Activated CD8-positive, alpha-beta memory T cell treated with anti-CD3 and anti-CD28 coated beads, Interleukin-2, amount 10 ng/mL, durations not matched to agents 7 days and 5 days (primary cell): ENCODE data around the gene VPS16. TPM values are rescaled to one million over a fixed set of nuclear protein-coding genes. Genes with fewer than 3 reads are reported as not detected.
"Not testable (repeated sequence)": the region's sequence is repeated elsewhere in the genome, so short reads cannot be mapped to it uniquely, and the experiment has no call there.

ENCODE experiments used
- ATAC-seq: fragments of 150-1000 bp; cut with Tn5 transposase; one replicate; pipeline ENCODE4 v1.10.0; 2021; ENCODE audit warnings: moderate library complexity
- CTCF ChIA-PET: fragments of 350-600 bp; sonication (Branson Sonifier 250); formaldehyde crosslinking; loops from one replicate; lab custom pipeline; 2021; ENCODE audit warnings: antibody characterized with exemption; lab: Charles Lee
- DNase-seq: peaks from one replicate; pipeline ENCODE4 v3.0.0-alpha.2; 2020
- H3K27ac Mint-ChIP-seq: one replicate; pipeline ENCODE4 v1.8.0; 2021; ENCODE audit warnings: mild to moderate bottlenecking, mixed read lengths
- H3K27me3 Mint-ChIP-seq: one replicate; pipeline ENCODE4 v1.8.0; 2021; ENCODE audit warnings: mixed read lengths
- H3K36me3 Mint-ChIP-seq: one replicate; pipeline ENCODE4 v1.8.0; 2021; ENCODE audit warnings: mild to moderate bottlenecking, mixed read lengths
- H3K4me1 Mint-ChIP-seq: one replicate; pipeline ENCODE4 v1.8.0; 2021; ENCODE audit warnings: mixed read lengths
- H3K4me3 Mint-ChIP-seq: one replicate; pipeline ENCODE4 v1.8.0; 2021; ENCODE audit warnings: mild to moderate bottlenecking, moderate library complexity, mixed read lengths
- H3K9me3 Mint-ChIP-seq: one replicate; pipeline ENCODE4 v1.8.0; 2022; ENCODE audit warnings: low read depth, mixed read lengths
- total RNA-seq, 2 experiments: library from RNA; stranded (reverse); gene quantifications; one replicate each; pipeline ENCODE4 v1.2.3, GENCODE V29; 2021

The VPS16 gene
- total RNA-seq, 2 experiments from 2014 or later: 49.2 to 64.9 TPM

DNA sequence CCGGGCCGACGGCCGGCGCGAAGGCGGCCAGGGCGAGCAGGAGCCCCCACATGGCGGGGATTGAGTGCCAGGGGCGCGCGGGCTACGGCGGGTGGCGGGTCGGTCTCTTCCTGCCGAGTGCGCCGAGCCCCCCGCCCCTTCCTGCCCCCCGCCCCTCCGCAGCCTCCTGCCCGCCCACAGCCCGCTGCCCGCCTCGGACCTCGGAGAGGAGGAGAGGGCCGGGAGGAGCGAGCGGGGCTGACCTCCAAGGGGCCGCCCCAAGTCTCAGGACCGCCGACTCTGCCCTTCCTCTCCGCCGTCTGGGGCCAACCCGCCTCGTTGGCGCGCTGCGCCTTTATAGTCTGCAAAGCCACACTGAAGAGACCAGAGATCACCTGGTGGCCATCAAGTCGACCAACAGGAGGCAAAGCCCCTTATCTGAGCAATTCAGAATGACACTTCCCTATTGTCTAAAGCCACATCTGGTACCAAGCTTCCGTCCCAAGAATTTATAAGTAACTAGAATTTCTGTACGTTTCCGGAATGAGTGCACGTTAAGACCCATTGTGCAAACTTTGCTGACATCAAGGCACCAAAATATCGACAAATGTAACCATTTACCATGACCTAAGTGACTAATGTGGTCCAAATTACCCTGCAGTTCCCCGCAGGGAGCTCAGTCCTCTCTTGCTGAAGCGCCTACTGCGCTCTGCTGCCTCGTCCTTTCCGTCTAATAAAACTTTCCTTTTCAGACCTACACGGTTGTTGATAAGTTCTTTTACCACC is 39.8 kb upstream of the VPS16 start, which contains the start of gene CPXM1:
Gene CPXM1 (minus strand): TSS at position 107 of the 765 bp plus-strand sequence. CDS start 55 bp downstream, at position 52.
- CTCF ChIA-PET: interaction anchor here (0.5 to 1.8 kb wide), 3 partner anchors 30 to 56 kb away, joined by 3 to 9 read pairs (median 3); no protein-coding TSS in a partner anchor
- no peaks in the 10 kb centered on the region for H3K9me3 Mint-ChIP-seq

DNA sequence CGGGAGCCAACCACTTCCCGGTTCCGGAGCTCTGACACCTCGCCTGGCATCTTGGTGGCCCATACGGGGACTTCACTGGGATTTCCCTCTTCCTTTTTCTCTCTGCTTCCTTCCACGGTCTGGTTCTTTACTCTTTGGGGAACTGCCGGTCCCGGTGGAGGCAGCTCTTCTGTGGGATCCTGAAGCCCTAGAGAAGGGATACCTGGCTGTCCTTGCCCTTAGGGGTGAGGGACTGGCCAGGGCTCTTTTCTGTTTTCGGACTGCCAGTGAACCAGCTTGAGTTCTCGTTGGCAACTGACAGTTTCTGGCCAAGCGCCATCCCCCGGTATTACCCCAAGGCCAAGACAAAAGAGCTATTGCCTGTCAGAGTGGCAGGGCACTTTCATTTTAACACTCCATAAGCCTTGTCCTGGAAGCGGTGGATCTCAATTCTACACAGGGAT is 39.2 kb upstream of the VPS16 start:
- peak overlapping the region; percentile 42 for H3K4me3 Mint-ChIP-seq
- H3K27me3 Mint-ChIP-seq: peaks cover 72% of the 10 kb centered on the region
- CTCF ChIA-PET: interaction anchor here (0.5 to 1.8 kb wide), 3 partner anchors 30 to 57 kb away, joined by 3 to 9 read pairs (median 3); no protein-coding TSS in a partner anchor
- H3K9me3 Mint-ChIP-seq: no peaks in the 10 kb centered on the region
- DNase-seq: no peak
- no peak overlapping the region for H3K27ac Mint-ChIP-seq
- H3K36me3 Mint-ChIP-seq: peaks cover 6% of the 10 kb centered on the region
- no peak for ATAC-seq
- peaks cover 20% of the 10 kb centered on the region for H3K4me1 Mint-ChIP-seq

More for the DNA sequence above, 39.8 kb upstream of the VPS16 start, which contains the start of gene CPXM1:
- Mint-ChIP-seq H3K36me3 (peaks cover 6% of the 10 kb centered on the region), H3K27me3 (peaks cover 66% of the 10 kb centered on the region), H3K4me3 (peak within 1 kb of the TSS; percentile 70), H3K27ac (no peak within 1 kb of the TSS), H3K4me1 (peaks cover 20% of the 10 kb centered on the region)
- ATAC-seq (peak; percentile 59), DNase-seq (no peak)

DNA sequence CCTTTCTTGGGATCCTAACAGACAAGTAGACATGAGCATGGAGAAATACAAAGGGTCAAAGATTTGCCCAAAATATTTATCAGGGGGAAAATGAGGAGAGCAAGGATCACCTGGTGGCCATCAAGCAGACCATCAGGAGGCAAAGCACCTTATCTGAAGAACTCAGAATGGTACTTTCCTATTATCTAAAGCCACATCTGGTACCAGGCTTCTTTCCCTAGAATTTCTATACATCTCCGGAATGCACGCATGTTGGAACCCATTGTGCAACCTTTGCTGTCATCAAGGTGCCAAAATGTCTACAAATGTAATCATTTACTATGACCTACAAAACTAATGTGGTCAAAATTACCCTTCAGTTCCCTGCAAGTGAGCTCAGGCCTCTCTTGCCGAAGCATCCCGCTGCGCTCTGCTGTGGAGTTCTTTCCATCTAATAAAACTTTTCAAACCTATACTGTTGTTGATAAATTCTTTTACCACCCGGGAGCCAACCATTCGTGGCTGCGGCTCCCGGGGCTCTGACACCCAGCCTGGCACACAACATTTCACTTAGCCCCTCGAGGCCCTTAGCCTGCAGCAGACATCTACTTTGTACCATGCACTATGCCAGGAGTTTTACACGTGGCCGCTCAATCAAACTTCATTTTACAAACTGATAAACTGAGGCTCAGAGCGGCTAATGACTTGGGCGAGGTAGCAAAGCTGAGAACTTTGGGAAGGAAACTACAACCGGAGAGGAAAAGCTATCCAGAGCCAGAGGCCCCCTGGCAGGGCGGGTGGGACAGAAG is 36.3 kb upstream of the VPS16 start:
- H3K27me3 Mint-ChIP-seq: peaks cover 79% of the 10 kb centered on the region
- peaks cover 6% of the 10 kb centered on the region for H3K36me3 Mint-ChIP-seq
- H3K4me1 Mint-ChIP-seq: peaks cover 16% of the 10 kb centered on the region
- H3K4me3 Mint-ChIP-seq: no peak overlapping the region
- no peak for DNase-seq
- CTCF ChIA-PET: no interaction called here
- ATAC-seq: no peak
- H3K27ac Mint-ChIP-seq: no peak overlapping the region
- no peaks in the 10 kb centered on the region for H3K9me3 Mint-ChIP-seq

DNA sequence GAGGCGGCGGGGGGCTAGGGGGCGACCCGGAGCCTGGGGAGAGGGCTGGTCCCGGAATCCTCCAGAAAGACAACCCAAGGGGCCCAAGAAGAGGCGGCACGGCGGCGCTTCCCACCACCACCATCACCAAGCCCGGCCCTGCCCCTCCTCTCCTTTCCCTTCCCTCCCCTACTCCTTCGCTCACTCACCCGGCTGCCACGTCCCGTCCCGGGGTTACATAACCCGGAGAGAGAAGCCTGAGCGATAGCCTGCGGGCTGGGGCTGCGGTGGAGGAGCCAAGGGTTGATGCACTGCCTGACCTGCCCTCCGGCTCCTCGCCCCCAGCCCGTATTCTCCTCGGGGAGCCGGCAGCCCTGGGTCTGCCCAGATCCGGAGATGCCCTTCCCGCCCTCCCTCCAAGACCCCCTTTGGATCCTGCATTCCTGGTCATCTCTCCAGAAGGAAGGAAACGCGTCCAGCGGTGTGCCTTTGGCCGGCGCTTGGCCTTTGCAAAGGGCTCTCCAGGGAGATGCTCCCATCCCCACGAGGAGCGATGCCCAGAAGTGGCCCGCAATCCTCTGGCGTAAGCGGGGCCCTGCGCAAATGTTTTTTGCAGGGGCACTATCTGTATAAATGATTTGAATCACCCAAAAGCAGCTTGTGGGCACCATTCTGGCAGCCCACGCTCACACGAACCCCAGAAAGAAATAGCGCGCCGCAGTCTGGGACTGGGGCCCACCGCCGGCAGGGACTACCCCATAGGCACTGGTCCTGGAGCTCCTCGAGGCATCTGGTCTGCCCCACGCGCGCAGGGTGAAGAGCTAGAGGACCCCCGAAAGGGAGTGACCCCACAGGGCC is 35.5 kb upstream of the VPS16 start:
- CTCF ChIA-PET: no interaction called here
- no peaks in the 10 kb centered on the region for H3K9me3 Mint-ChIP-seq

DNA sequence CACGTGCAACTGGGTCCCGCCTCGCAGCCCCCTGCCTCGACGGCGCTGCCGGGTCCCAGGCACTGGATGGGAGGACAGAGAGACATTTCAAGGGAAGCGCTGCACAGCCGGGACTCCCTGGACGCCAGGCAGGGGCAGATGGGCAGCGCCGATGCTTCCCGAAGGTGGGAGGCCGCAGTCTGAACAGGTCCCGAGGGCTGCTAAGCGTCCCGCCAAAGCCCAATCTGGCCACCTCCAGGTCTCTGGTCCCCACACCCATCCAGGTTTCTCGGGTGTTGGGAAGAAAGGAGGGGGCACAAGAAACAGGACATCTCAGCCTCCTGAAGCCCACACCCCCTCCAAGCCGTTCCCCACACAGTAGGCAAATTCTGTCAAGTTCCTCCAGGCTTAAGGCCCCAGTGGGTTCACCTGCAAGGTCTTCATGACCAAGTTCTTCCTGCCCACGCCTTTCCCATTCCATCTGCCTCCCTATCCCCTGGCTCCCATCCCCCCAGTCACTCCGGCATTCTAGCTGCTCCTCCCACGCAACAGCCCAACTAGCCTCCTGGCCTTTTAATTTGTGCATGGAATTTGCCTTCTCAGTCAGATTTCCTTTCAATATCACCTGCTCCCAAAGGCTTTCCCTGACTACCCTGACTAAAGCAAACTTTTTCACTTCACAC is 34.7 kb upstream of the VPS16 start:
- Mint-ChIP-seq H3K27ac (no peak overlapping the region), H3K36me3 (peaks cover 3% of the 10 kb centered on the region), H3K4me3 (no peak overlapping the region)

More for the DNA sequence above, 35.5 kb upstream of the VPS16 start:
- Mint-ChIP-seq H3K36me3 (peaks cover 3% of the 10 kb centered on the region), H3K27me3 (peaks cover 71% of the 10 kb centered on the region), H3K4me3 (no peak overlapping the region), H3K27ac (no peak overlapping the region), H3K4me1 (peaks cover 10% of the 10 kb centered on the region)
- ATAC-seq (no peak), DNase-seq (no peak)

DNA sequence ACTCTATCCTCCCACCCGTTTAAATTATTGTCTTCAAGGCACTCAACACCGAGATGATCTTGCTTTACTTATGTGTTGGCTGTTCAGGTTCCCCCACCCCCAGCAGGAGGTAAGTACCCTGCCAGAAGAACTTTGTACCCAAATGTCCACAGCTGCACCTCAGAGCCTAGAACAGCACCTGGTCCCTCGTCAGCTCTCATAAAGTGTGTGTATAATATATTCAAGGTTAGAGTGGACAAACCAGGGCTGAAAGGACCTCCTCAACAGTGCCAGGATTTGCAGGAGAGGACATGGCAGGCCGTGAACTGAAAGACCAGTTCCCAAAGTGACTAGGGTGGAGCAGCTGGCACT is 34.2 kb upstream of the VPS16 start:
- H3K4me1 Mint-ChIP-seq: peaks cover under 1% of the 10 kb centered on the region
- H3K27ac Mint-ChIP-seq: no peak overlapping the region
- H3K27me3 Mint-ChIP-seq: peaks cover 71% of the 10 kb centered on the region
- CTCF ChIA-PET: no interaction called here
- no peak overlapping the region for H3K4me3 Mint-ChIP-seq
- ATAC-seq (no peak), DNase-seq (no peak)
- peaks cover 1% of the 10 kb centered on the region for H3K36me3 Mint-ChIP-seq
- no peaks in the 10 kb centered on the region for H3K9me3 Mint-ChIP-seq

More for the DNA sequence above, 34.7 kb upstream of the VPS16 start:
- DNase-seq (no peak), ATAC-seq (no peak)
- Mint-ChIP-seq H3K4me1 (peaks cover 6% of the 10 kb centered on the region), H3K9me3 (no peaks in the 10 kb centered on the region), H3K27me3 (peaks cover 71% of the 10 kb centered on the region)
- CTCF ChIA-PET: no interaction called here

DNA sequence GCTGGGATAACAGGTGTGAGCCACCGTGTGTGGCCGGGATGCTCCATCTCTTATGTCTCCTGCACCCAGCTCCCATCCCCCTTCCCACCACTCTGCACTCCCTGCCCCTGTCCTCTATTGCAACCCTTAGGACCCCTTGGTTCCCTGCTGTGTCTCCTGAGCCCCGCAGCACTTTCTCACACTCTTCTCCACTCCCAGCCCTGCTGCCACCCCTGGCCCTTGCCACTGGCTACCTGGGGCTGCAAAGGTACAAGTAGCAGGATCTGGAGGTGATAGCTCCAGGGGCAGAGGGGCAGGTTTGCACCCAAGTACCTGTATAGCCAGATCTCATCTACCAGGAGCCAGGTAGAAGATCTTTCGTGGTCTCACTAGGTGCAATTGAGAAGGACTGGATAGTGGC is 33.5 kb upstream of the VPS16 start:
- no peak overlapping the region for H3K27ac Mint-ChIP-seq
- no peaks in the 10 kb centered on the region for H3K4me1 Mint-ChIP-seq
- H3K27me3 Mint-ChIP-seq: peaks cover 72% of the 10 kb centered on the region
- no peaks in the 10 kb centered on the region for H3K9me3 Mint-ChIP-seq
- peaks cover 1% of the 10 kb centered on the region for H3K36me3 Mint-ChIP-seq
- ATAC-seq (no peak), DNase-seq (no peak)
- CTCF ChIA-PET: no interaction called here
- no peak overlapping the region for H3K4me3 Mint-ChIP-seq

DNA sequence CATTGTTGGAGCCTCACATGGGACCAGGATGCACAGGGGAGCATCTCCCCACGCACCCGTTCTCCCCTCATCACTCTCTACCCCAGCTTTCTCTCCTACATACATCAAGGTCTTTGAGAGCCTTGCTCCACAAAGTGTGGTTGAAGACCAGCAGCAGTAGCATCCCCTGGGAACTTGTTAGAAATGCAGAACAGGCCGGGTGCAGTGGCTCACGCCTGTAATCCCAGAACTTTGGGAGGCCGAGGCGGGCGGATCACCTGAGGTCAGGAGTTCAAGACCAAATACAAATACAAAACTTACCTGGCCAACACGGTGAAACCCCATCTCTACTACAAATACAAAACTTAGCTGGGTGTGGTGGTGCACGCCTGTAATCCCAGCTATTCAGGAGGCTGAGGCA is 32.6 kb upstream of the VPS16 start:
- CTCF ChIA-PET, H3K36me3 Mint-ChIP-seq, H3K27ac Mint-ChIP-seq, H3K9me3 Mint-ChIP-seq, H3K4me3 Mint-ChIP-seq, DNase-seq, ATAC-seq, H3K4me1 Mint-ChIP-seq: not testable (repeated sequence)
- H3K27me3 Mint-ChIP-seq: peaks cover 71% of the 10 kb centered on the region

DNA sequence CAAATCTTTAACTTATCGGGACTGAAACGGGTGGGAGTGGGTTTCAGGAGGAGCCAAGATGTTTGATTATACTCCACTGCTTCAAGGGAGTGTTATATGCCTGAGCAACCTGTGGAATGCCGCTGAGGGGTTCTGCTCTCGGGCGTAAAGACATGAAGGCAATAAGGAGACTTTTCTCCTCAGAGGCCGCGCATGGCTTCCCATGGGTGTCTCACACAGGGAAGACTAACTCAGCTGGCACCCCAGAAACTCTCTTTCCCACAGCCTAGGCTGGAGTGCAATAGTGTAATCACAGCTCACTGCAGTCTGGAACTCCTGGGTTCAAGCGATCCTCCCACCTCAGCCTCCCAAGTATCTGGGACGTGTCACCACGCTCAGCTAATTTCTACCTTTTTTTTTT is 30.9 kb upstream of the VPS16 start:
- H3K36me3 Mint-ChIP-seq: no peaks in the 10 kb centered on the region
- CTCF ChIA-PET: interaction anchor here (0.6 kb wide), 1 partner anchor 56 kb away, joined by 3 read pairs; no protein-coding TSS in a partner anchor
- H3K4me1 Mint-ChIP-seq: peaks cover 2% of the 10 kb centered on the region
- H3K9me3 Mint-ChIP-seq: peaks cover 6% of the 10 kb centered on the region
- H3K4me3 Mint-ChIP-seq: no peak overlapping the region
- H3K27me3 Mint-ChIP-seq: peaks cover 72% of the 10 kb centered on the region
- no peak overlapping the region for H3K27ac Mint-ChIP-seq
- DNase-seq (no peak), ATAC-seq (no peak)

DNA sequence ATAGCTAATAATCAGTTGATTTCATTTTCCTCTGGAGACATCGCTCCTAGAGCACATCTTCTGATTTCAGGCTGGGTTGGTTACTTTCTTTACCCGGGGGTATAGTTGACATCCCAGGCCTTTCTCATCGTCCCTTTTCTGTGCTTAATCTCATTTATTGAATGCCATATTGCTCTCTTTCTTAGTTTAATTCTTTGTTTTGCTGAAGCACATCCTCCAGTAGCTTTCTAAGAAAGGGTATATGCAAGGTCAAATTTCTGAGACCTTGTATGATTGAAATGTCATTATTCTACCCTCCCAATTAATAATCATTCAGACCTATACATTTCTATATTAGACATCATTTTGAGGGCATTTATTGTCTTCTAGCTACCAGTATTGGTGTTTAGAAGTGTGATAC is 28.4 kb upstream of the VPS16 start:
- ATAC-seq: no peak
- H3K4me3 Mint-ChIP-seq: no peak overlapping the region
- H3K27ac Mint-ChIP-seq: no peak overlapping the region
- no peaks in the 10 kb centered on the region for H3K36me3 Mint-ChIP-seq
- H3K9me3 Mint-ChIP-seq: peaks cover 6% of the 10 kb centered on the region
- DNase-seq: no peak
- CTCF ChIA-PET: interaction anchor here (0.5 kb wide), 1 partner anchor 220 kb away, joined by 3 read pairs; no protein-coding TSS in a partner anchor
- peaks cover 49% of the 10 kb centered on the region for H3K27me3 Mint-ChIP-seq
- H3K4me1 Mint-ChIP-seq: peaks cover 5% of the 10 kb centered on the region

DNA sequence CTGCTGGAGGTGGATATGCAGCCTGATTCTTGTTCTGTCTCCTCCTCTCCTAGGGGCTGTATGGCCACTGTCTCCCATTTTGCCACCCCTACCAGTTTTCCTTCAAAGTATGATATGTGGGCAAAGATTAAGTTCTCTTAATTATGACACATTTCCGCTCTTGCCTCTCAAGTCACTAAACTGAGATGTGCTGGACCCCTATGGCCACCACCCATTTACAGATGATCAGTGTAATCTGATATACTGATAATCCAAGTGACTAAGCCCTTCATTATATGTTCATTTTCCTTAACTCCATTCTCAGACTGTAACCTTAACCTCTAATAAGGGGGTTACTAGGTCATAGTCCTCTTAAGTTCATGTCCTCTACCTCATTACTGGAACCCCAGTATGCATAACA is 26.5 kb upstream of the VPS16 start:
- peaks cover 6% of the 10 kb centered on the region for H3K9me3 Mint-ChIP-seq
- H3K4me3 Mint-ChIP-seq: no peak overlapping the region
- no peak overlapping the region for H3K27ac Mint-ChIP-seq
- no peak for DNase-seq
- CTCF ChIA-PET: no interaction called here
- H3K36me3 Mint-ChIP-seq: no peaks in the 10 kb centered on the region
- H3K4me1 Mint-ChIP-seq: peaks cover 5% of the 10 kb centered on the region
- peaks cover 41% of the 10 kb centered on the region for H3K27me3 Mint-ChIP-seq
- ATAC-seq: no peak

DNA sequence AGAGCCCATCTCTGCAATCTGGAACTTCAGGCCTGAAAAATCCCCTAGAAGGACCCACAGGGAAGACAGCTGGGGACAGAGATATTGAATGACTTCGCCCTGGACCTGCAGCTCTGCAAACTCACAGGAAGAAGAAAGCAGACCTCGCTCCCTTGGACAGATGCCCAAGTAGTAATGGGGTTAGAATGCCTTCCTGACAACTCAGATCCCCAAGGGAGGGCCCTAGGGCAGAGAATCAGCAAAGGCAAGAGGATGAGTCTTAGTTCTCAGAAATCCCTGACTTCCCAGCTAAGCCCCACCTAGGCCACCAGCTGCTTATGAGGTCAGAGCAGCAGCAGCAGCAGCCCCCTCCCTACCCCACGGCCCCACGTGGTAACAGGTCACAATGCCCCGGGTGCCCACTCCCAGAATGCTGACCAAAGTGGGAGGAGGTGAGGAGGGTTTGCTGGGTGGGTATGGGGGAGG is 25.9 kb upstream of the VPS16 start, which contains the start of gene C20orf141:
Gene C20orf141 (plus strand): TSS at position 401 of the 465 bp plus-strand sequence. CDS start 198 bp downstream, outside the sequence.
- Mint-ChIP-seq H3K4me3 (no peak within 1 kb of the TSS), H3K36me3 (no peaks in the 10 kb centered on the region), H3K27ac (no peak within 1 kb of the TSS), H3K27me3 (peaks cover 43% of the 10 kb centered on the region), H3K4me1 (peaks cover 5% of the 10 kb centered on the region), H3K9me3 (peaks cover 6% of the 10 kb centered on the region)
- DNase-seq: peak; percentile 33
- no peak for ATAC-seq
- CTCF ChIA-PET: no interaction called here
